GM10847 (cell line): Measurements from ENCODE around the gene SEMA3F.

Source experiments
- POLR2A ChIP-seq: IDR thresholded peaks from 2 replicates; pipeline ENCODE4 v1.6.1; 2011; ENCODE audit not compliant: insufficient read length; ENCODE audit errors: extremely low read depth

Gene SEMA3F

GRCh38 chr3:50161320-50161719, 6.2 kb downstream of the SEMA3F start:
- no peak for TF ChIP-seq POLR2A

- no peak for TF ChIP-seq POLR2A
Measured at GRCh38 chr3:50162034-50162883, 7.1 kb downstream of the SEMA3F start.

GRCh38 chr3:50163572-50164455, 8.7 kb downstream of the SEMA3F start:
- TF ChIP-seq POLR2A = no peak

- TF ChIP-seq POLR2A = no peak
Measured at GRCh38 chr3:50164481-50164880, 9.4 kb downstream of the SEMA3F start.

- no peak for TF ChIP-seq POLR2A
Measured at GRCh38 chr3:50164984-50165909, 10.1 kb downstream of the SEMA3F start.

- TF ChIP-seq POLR2A = no peak
Measured at GRCh38 chr3:50165910-50166538, 10.9 kb downstream of the SEMA3F start.

GRCh38 chr3:50166620-50167019, 11.5 kb downstream of the SEMA3F start:
- no peak for TF ChIP-seq POLR2A

GRCh38 chr3:50167069-50167840, 12.1 kb downstream of the SEMA3F start:
- no peak for TF ChIP-seq POLR2A

- no peak for TF ChIP-seq POLR2A
Measured at GRCh38 chr3:50167841-50168209, 12.7 kb downstream of the SEMA3F start.

- TF ChIP-seq POLR2A = no peak
Measured at GRCh38 chr3:50168388-50168787, 13.3 kb downstream of the SEMA3F start.

GRCh38 chr3:50168791-50169190, 13.7 kb downstream of the SEMA3F start:
- TF ChIP-seq POLR2A = no peak

GRCh38 chr3:50169232-50169832, 14.2 kb downstream of the SEMA3F start:
- TF ChIP-seq POLR2A = no peak

GRCh38 chr3:50169858-50170257, 14.7 kb downstream of the SEMA3F start:
- TF ChIP-seq POLR2A = no peak
